GM21786 (cell line): Measurements from ENCODE around the gene NEU4.

Experiments used
- ATAC-seq: cut with Tn5 transposase; IDR thresholded peaks from one replicate; pipeline ENCODE4 v1.9.1; 2021; ENCODE audit not compliant: unreplicated experiment

NEU4 gene

DNA sequence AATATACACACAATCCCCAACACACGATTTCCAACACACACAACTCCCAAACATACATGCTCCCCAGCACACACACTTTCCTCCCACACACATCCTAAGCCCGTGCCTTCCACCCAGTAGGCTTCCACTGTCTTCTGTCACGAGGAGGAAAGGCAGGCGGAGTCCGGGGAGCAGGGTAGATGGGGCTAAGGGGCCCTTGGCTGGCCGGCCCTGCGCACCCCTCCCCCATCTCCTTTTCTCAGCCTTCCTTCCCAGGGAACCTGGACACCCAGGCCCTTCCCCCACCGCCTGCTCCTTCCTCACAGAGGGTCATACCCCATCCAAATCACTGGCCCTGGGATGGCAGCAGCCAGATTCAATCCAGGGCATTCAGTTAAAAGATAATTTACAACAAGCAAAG, 53.1 kb downstream of the NEU4 start:
- ATAC-seq = no peak

DNA sequence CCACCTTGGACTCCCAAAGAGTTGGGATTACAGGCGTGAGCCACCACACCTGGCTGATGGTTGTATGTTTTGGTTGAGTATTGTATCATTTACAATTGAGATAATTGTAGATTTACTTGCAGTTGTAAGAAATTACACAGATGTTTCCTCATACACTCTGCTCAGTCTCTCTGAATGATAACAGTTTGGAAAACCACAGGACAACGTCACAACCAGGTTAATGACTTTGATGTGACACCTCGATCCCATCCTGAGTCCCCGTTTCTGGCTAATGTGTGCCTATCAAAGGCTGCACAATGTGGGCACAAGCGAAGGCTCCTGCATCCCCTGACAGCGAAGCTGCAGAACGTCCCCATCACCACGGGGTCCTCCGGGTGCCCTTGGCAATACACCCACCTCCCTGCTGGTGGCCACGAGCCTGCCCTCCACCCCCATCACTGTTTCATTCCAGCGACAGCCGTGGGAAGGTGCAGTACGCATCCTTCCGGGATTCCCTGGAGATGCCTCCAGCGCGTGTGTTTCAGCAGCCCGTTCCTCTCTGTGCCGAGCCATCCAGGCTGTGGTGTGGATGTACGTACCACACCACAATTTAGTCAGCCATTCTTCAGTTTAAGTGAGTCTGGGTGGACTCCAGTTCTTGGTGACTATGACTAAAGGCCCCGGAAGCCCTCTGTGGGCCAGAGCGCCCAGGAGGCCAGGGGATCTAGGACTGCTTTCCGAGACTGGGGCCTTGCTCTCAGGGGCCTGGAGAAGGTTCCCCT, 54.0 kb downstream of the NEU4 start:
- no peak for ATAC-seq

DNA sequence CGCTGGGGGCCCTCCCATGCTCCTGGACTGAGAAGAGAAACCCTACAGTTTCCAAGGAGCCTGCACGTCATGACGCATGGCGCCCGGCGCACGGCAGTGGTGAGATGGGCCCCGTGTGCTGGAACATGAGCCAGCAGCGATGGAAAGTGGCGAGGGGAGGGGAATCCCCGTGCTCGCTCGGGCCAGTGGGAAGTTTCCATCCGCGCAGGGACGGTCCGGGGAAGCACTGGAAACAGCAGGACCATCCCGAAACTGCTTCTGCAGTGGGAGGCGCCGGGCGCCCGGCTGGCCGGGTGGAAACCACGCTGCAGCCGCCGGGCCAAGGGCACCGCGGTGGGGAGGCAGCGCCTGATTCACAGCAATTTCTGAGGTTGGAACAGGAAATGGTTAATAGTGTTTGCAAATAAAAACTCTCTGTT, 54.6 kb downstream of the NEU4 start:
- no peak for ATAC-seq

DNA sequence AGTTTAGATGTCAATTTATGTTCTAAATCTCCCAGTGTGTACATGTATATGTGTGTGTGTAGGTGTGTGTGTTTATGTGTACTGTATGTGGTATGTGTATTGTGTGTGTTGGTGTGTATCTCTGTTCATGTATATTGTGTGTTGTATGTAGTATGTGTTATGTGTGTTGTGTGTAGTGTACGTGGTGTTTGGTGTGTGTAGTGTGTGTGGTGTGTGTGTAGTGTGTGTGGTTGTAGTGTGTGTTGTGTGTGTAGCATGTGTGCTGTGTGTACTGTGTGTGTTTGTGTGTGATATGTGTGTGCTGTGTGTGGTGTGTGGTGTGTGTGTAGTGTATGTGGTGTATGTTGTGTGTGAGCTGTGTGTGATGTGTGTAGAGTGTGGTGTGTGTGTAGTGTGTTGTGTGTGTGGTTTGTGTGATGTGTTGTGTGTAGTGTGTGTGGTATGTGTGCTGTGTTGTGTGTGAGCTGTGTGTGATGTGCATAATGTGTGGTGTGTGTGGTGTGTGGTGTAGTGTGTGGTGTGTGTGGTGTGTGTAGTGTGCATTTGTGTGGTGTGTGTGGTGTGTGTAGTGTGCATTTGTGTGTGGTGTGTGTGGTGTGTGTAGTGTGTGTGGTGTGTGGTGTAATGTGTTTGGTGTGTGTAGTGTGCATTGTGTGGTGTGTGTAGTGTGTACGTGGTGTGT, 55.3 kb downstream of the NEU4 start:
- no peak for ATAC-seq

DNA sequence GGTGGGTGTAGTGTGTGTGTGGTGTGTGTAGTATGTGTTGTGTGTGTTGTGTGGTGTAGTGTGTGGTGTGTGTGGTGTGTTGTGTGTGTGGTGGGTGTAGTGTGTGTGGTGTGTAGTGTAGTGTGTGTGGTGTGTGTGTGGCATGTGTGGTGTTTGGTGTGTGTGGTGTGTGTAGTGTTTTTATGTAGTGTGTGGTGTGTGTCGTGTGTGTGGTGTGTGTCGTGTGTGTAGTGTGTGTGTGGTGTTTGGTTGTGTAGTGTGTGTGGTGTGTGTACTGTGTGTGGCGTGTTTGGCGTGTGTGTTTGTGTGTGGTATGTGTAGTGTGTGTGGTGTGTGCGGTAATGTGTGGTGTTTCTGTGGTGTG, 55.8 kb downstream of the NEU4 start:
- ATAC-seq = no peak

DNA sequence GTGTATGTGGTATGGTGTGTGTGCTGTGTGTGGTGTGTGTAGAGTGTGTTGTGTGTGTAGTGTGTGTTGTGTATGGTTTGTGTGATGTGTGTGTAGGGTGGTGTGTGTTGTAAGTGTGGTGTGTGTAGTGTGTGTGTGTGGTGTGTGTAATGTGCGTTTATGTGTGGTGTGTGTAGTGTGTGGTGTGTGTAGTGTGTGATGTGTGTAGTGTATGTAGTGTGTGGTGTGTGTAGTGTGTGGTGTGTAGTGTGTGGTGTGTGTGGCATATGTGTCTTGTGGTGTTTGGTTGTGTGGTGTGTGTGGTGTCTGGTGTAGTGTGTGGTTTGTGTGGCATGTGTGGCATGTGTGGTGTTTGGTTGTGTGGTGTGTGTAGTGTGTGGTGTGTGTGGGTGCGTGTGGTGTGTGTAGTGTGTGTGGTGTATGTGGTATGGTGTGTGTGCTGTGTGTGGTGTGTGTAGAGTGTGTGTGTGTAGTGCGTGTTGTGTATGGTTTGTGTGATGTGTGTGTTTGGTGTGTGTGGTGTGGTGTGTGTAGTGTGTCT, 56.5 kb downstream of the NEU4 start:
- ATAC-seq = no peak

DNA sequence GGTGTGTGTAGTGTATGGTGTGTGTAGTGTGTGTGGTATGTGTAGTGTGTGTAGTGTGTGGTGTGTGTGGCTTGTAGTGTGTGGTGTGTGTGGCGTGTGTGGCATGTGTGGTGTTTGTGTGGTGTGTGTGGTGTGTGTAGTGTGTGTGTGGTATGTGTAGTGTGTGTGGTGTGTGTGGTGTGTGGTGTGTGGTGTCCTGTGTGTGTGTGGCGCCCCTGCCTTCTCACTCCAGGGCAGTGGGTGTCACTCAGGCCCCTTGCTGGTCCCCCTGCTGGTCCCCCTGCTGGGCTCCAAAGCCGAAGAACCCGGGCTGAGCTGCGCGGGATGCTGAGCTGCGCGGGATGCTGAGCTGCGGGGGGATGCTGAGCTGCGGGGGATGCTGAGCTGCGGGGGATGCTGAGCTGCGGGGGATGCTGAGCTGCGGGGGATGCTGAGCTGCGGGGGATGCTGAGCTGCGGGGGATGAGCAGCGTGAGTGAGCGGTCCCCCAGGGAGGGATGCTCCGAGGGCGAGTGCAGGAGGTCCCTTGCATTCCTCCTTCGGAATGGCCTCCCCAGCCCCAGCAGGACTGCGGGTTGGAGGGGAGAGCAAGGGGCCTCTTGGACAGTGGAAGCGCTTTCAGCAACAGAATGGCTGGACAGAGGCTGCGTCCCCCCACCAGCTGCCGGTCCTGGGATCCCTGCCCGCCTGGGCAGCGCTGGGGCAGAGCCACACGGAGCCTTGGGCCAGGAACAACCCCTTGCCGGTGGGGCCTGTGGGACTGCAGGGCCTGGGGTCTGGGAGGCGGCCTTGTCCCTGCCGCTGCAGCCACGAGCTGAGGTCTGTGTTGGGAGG, 57.2 kb downstream of the NEU4 start:
- no peak for ATAC-seq
